HG03521 (cell line): ENCODE data around the gene WDR37.
"Not testable (repeated sequence)": the region's sequence is repeated elsewhere in the genome, so short reads cannot be mapped to it uniquely, and the experiment has no call there.

ENCODE experiments used
- ATAC-seq: cut with Tn5 transposase; IDR thresholded peaks from one replicate; pipeline ENCODE4 v1.9.1; 2021; ENCODE audit warnings: mild to moderate bottlenecking, moderate library complexity; ENCODE audit not compliant: unreplicated experiment

Gene WDR37

GRCh38 chr10:1151076-1152033 is 95.2 kb downstream of the WDR37 start:
- ATAC-seq = no peak

GRCh38 chr10:1152386-1153250 is 96.4 kb downstream of the WDR37 start:
- ATAC-seq = no peak

- no peak for ATAC-seq
Measured at GRCh38 chr10:1153251-1153763, 97.1 kb downstream of the WDR37 start.

- no peak for ATAC-seq
Measured at GRCh38 chr10:1153805-1154351, 97.7 kb downstream of the WDR37 start.

DNA sequence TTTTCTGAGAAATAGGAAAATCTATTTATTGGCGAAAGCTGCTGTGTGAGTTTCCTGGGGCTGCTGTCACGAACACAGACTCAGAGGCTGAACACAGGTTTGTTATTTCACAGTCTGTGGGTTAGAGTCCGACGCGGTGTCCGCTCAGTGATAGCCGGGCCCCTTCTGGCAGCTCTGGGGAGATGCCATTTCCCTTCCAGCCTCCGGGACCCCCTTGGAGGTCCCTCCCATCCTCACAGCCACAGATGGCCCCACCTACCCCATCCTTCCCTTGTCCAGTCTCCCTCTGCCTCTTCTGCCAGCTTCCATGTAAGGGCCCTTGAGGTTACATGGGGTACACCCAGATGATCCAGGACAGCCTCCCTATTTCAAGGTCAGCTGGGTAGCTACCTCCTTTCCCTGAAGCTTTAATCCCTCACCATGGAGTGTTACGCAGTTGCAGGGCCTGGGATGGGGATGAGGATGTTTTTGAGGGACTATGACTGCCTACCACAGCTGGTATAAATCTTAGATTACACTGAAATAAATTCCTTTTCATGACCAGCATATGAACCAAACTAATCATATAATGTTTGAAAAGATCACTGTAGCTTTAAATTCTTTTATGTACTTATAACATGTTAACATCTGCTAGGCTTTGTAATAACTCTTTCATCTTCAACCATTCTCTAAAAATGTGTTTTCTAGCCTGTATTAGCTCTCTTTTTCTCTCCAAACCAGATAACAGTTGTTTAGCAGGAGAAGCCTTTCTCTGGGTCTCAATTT is 98.5 kb downstream of the WDR37 start:
- no peak for ATAC-seq

- no peak for ATAC-seq
Measured at GRCh38 chr10:1155791-1156615, 99.8 kb downstream of the WDR37 start.

- no peak for ATAC-seq
Measured at GRCh38 chr10:1156616-1156886, 100.4 kb downstream of the WDR37 start.

DNA sequence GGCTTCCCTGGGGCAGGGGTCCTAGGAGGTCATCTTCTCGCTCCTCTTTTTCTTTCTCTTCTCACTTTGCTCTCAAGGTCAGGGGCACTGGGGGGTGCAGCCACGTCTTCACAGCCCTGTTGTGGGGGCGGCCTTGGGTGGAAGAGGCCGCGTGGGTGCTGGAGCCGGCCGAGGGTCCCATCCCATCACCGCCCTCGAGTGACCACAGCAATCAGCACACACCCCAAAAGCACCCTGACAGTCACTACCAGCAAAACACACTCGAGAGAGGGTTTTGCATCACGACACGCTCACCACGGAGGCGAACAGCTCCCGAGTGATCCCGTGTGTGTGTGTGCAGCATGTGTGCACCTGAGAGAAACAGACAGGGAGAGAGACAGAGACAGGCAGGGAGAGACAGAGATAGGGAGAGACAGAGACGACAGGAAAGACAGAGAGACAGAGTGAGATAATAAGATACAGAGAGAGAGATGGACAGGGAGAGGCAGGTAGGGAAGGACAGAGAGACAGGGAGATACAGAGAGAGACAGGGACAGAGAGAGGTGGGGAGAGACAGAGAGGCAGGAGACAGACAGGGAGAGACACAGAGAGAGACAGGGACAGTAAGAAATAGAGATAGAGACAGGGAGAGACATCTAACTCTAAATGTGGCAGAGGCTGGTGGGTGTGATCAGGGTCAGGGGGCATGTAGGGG is 100.9 kb downstream of the WDR37 start:
- ATAC-seq = no peak

- ATAC-seq = no peak
Measured at GRCh38 chr10:1157615-1157933, 101.4 kb downstream of the WDR37 start.

DNA sequence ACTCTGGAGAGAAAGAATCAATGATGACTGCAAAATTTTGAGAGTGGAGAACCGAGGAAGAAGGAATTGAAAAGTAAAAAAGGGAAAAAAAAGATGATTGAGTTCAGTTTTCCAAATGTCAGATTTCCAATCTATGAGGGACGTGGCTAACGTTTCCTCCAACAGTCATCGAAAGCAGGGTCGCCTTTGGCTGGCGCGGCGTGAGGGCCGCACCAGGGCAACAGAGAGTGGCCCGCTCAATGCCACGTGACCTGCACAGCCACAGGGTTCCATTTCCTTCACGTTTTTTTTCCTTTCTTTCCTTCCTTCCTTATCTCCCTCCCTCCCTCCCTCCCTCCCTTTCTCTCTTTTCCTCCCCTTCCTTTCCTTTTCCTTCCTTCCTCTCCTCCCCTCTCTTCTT is 101.9 kb downstream of the WDR37 start:
- ATAC-seq = no peak

GRCh38 chr10:1158536-1158935 is 102.4 kb downstream of the WDR37 start:
- ATAC-seq = not testable (repeated sequence)

- ATAC-seq = no peak
Measured at GRCh38 chr10:1159131-1160061, 103.2 kb downstream of the WDR37 start.

- no peak for ATAC-seq
Measured at GRCh38 chr10:1160561-1161314, 104.6 kb downstream of the WDR37 start.

DNA sequence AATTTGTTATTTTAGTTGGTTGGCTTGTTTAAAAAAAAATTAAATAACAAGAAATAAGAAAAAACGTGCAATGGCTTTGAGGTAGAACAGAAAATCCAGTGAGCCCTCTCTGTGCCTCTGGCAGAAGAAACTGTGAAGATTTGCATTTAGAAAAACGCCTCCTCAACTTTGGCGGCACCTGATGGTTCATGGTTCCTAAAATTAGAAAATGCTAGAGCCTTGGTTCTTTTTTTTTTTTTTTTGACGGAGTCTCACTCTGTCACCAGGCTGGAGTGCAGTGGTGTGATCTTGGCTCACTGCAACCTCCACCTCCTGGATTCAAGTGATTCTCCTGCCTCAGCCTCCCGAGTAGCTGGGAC is 105.1 kb downstream of the WDR37 start:
- ATAC-seq = not testable (repeated sequence)

DNA sequence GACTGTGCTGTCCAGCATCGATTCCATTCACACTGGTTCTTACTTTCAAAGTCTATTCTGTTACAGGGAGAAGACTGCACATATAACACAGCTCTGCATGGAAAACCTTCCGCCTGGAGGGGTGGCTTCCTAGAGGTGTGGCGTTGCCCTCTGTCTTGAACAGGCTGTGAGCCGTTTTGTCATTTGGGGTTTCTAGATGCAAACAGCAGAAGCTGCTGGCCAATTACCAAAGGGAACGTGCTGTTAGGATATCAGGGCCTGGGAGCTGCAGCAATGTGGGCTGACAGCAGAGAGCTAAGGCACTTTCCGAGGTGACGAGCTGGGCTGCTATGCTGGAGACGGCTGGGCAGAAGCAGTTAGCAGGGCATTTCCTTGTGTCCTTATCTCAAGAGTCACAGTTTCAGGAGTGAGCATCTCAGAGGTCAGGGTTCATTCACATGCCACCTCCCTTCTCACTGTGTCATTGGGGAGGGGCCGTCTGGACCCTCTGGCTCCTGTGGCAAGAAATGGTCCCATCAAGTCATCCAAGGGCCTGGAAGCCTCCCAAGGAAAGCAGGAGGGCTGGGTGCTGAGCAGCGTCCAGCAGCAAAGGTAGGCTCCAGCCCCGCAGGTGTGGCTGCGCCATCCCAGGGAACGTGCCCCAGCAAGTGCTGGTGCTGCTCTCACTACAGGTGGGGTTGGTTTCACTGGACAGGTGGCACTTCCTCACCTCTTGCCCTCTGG is 106.5 kb downstream of the WDR37 start:
- no peak for ATAC-seq

DNA sequence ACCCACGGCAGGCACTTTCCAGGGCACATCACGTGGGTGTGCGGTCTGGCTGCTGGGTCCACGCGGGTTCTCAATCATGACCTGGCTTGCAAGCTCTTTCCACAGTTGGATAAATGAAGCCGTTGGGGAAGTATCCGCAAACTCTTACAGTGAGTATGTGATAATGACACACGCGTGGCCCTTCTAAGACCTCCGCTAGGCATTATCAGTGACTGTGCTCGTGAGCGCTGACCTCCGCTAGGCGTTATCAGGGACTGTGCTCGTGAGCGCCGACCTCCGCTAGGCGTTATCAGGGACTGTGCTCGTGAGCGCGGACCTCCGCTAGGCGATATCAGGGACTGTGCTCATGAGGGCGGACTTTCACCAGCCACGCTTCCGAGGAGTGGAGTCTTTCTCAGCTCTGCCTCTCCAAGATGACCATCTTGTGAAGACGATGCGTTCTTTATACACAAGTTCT is 107.0 kb downstream of the WDR37 start:
- ATAC-seq = no peak

DNA sequence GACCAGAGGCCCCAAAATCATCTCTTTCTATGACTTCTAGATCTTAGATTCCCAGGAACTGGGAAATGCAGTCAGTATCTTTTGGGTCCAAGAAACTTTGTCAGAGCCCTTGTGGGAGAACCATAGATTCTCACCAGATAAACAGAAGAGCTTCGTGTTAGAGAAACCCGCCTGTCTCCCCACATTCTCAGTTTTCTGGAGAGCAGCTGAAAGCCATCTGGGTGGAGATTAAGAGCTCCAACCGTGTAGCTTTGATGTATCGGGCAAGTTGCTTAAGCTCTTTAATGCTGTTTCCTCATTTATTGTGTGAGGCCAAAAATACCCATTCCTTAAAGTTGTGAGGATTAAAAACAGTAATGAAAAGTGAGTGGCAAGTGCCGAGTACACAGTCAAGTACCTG is 107.6 kb downstream of the WDR37 start:
- ATAC-seq = no peak
